H1 (cell line): Measurements from ENCODE around the gene EFCAB6. TPM values are rescaled to one million over a fixed set of nuclear protein-coding genes. Genes with fewer than 3 reads are reported as not detected.

Source experiments
- CTCF ChIA-PET: fragments of 300-600 bp; sonication (Branson Sonifier 250); formaldehyde crosslinking; loops from one replicate; lab custom pipeline; 2021; ENCODE audit not compliant: partially characterized antibody; lab: Charles Lee
- POLR2A ChIA-PET: fragments of 300-600 bp; sonication (Branson Sonifier 250); formaldehyde crosslinking; loops from one replicate; lab custom pipeline; 2021; ENCODE audit warnings: inconsistent platforms; ENCODE audit not compliant: partially characterized antibody; lab: Charles Lee
- DNase-seq, 2 experiments: peaks; one replicate each; pipeline versions ENCODE4 v3.0.0 to v3.0.0-alpha.2; 2010 to 2022; ENCODE audit warnings: low spot score in 2 of 2, low read depth in 1 of 2, mixed read lengths in 1 of 2
- FAIRE-seq: peaks from 2 replicates; lab custom pipeline; 2011; peaks lifted over from hg19 to GRCh38; lab: Jason Lieb, UNC
- H2AFZ ChIP-seq: 2 replicates; pipeline ENCODE4 v1.8.1; 2012; ENCODE audit warnings: low read length, inconsistent platforms
- H2AK5ac ChIP-seq: 2 replicates; pipeline ENCODE4 v1.6.1; 2013; ENCODE audit warnings: low read depth, low read length
- H2BK120ac ChIP-seq: replicated peaks from 2 replicates; pipeline ENCODE3; 2013; ENCODE audit warnings: low read depth, low read length, inconsistent platforms
- H2BK12ac ChIP-seq: 2 replicates; pipeline ENCODE4 v1.6.1; 2013; ENCODE audit warnings: low read depth, low read length
- H2BK15ac ChIP-seq: 2 replicates; pipeline ENCODE4 v1.6.1; 2013; ENCODE audit warnings: low read length
- H2BK20ac ChIP-seq: 2 replicates; pipeline ENCODE4 v1.6.1; 2013; ENCODE audit warnings: low read length
- H2BK5ac ChIP-seq: 2 replicates; pipeline ENCODE4 v1.6.1; 2013; ENCODE audit warnings: low read depth, low read length
- H3K14ac ChIP-seq: 2 replicates; pipeline ENCODE4 v1.6.1; 2013; ENCODE audit warnings: inconsistent platforms; ENCODE audit not compliant: insufficient read length
- H3K18ac ChIP-seq: 2 replicates; pipeline ENCODE4 v1.6.1; 2013; ENCODE audit warnings: low read length; ENCODE audit errors: extremely low read depth
- H3K23ac ChIP-seq: 2 replicates; pipeline ENCODE4 v1.6.1; 2013; ENCODE audit warnings: inconsistent platforms; ENCODE audit not compliant: insufficient read length
- H3K23me2 ChIP-seq: 2 replicates; pipeline ENCODE4 v1.6.1; 2013; ENCODE audit warnings: low read depth, low read length
- H3K27ac ChIP-seq: 2 replicates; pipeline ENCODE4 v1.6.1; 2011; ENCODE audit warnings: low read depth, low read length, inconsistent platforms
- H3K27me3 ChIP-seq, 4 experiments: replicated peaks in 1 of 4; 1 replicate in 1 of 4; 2 replicates in 3 of 4; pipeline versions ENCODE4 v1.6.1 to v1.8.1; 2011 to 2013; ENCODE audit warnings: low read length in 3 of 4, mild to moderate bottlenecking in 3 of 4, inconsistent platforms in 2 of 4, mixed read lengths in 2 of 4, moderate library complexity in 1 of 4; ENCODE audit not compliant: control insufficient read depth in 3 of 4, insufficient read depth in 3 of 4; ENCODE audit errors: extremely low read depth in 1 of 4
- H3K36me3 ChIP-seq, 4 experiments: 2 replicates each; pipeline versions ENCODE4 v1.6.1 to v1.8.1; 2011 to 2013; ENCODE audit warnings: mild to moderate bottlenecking in 4 of 4, low read length in 3 of 4, moderate library complexity in 2 of 4, control low read depth in 1 of 4, inconsistent platforms in 1 of 4; ENCODE audit not compliant: insufficient read depth in 4 of 4, control insufficient read depth in 2 of 4
- H3K4ac ChIP-seq: replicated peaks from 2 replicates; pipeline ENCODE3; 2013; ENCODE audit warnings: low read length, low read depth, mixed read lengths, inconsistent platforms; ENCODE audit not compliant: insufficient read length
- H3K4me1 ChIP-seq, 4 experiments: replicated peaks in 1 of 4; 1 replicate in 1 of 4; 2 replicates in 3 of 4; pipeline versions ENCODE4 v1.6.1 to v1.8.1; 2011 to 2013; ENCODE audit warnings: low read length in 3 of 4, inconsistent platforms in 2 of 4, mixed read lengths in 1 of 4; ENCODE audit not compliant: insufficient read depth in 4 of 4, control insufficient read depth in 3 of 4
- H3K4me2 ChIP-seq, 2 experiments: 2 replicates each; pipeline versions ENCODE4 v1.6.1 to v1.8.1; 2011 to 2013; ENCODE audit warnings: low read depth in 2 of 2, low read length in 2 of 2, control low read depth in 1 of 2, inconsistent platforms in 1 of 2, mild to moderate bottlenecking in 1 of 2; ENCODE audit not compliant: insufficient read depth in 1 of 2
- H3K4me3 ChIP-seq, 4 experiments: fragments of 200-600, 300-600 bp in 1 of 4; sonication (generic), shearing (Covaris generic), sonication (Bioruptor Twin) in 1 of 4; 2 replicates each; pipeline versions ENCODE4 v1.5.1 to v1.8.1; 2011 to 2016; ENCODE audit warnings: low read length in 4 of 4, low read depth in 3 of 4, control low read depth in 2 of 4, inconsistent platforms in 2 of 4, mild to moderate bottlenecking in 2 of 4, mixed read lengths in 1 of 4, moderate library complexity in 1 of 4; ENCODE audit not compliant: insufficient read depth in 2 of 4; ENCODE audit errors: extremely low read depth in 1 of 4
- H3K56ac ChIP-seq: replicated peaks from 2 replicates; pipeline ENCODE3; 2013; ENCODE audit warnings: low read depth, mild to moderate bottlenecking, mixed read lengths, low read length, inconsistent platforms; ENCODE audit not compliant: insufficient read length
- H3K79me1 ChIP-seq: 2 replicates; pipeline ENCODE4 v1.6.1; 2013; ENCODE audit warnings: low read depth, low read length, control low read depth
- H3K79me2 ChIP-seq, 2 experiments: 2 replicates each; pipeline versions ENCODE4 v1.6.1 to v1.8.1; 2012 to 2013; ENCODE audit warnings: low read length in 2 of 2, mild to moderate bottlenecking in 2 of 2, inconsistent platforms in 1 of 2; ENCODE audit not compliant: insufficient read depth in 2 of 2, control insufficient read depth in 1 of 2
- H3K9ac ChIP-seq, 4 experiments: replicated peaks in 1 of 4; 1 replicate in 1 of 4; 2 replicates in 3 of 4; pipeline versions ENCODE4 v1.6.1 to v1.8.1; 2011 to 2013; ENCODE audit warnings: low read depth in 3 of 4, low read length in 3 of 4, control low read depth in 2 of 4, mild to moderate bottlenecking in 2 of 4, moderate library complexity in 2 of 4, inconsistent platforms in 1 of 4; ENCODE audit errors: extremely low read depth in 1 of 4
- H3K9me3 ChIP-seq, 2 experiments: 2 replicates each; pipeline versions ENCODE4 v1.6.1 to v1.8.1; 2012 to 2013; ENCODE audit warnings: mild to moderate bottlenecking in 2 of 2, moderate library complexity in 2 of 2, control low read depth in 1 of 2, inconsistent platforms in 1 of 2, low read depth in 1 of 2, low read length in 1 of 2, mixed read lengths in 1 of 2; ENCODE audit not compliant: insufficient read depth in 2 of 2
- H4K20me1 ChIP-seq, 2 experiments: replicated peaks in 1 of 2; 2 replicates each; pipeline versions ENCODE3 to v1.8.1; 2011 to 2013; ENCODE audit warnings: inconsistent platforms in 2 of 2, low read length in 2 of 2, mild to moderate bottlenecking in 1 of 2; ENCODE audit not compliant: insufficient read depth in 2 of 2, control insufficient read depth in 1 of 2
- H4K5ac ChIP-seq: 2 replicates; pipeline ENCODE4 v1.6.1; 2013; ENCODE audit warnings: low read length, low read depth, mixed read lengths, inconsistent platforms; ENCODE audit not compliant: insufficient read length
- H4K8ac ChIP-seq: 2 replicates; pipeline ENCODE4 v1.8.0; 2013; ENCODE audit warnings: mild to moderate bottlenecking, moderate library complexity, low read length, inconsistent platforms; ENCODE audit not compliant: insufficient read depth; ENCODE audit errors: extremely low read depth
- H4K91ac ChIP-seq: replicated peaks from 2 replicates; pipeline ENCODE3; 2013; ENCODE audit warnings: low read length, mixed read lengths, inconsistent platforms; ENCODE audit not compliant: insufficient read length
- ASH2L ChIP-seq: fragments of 200-600, 300-600 bp; sonication (generic); IDR thresholded peaks from one replicate; pipeline ENCODE4 v1.7.1; 2017; ENCODE audit warnings: low read length
- CTBP2 ChIP-seq: IDR thresholded peaks from 2 replicates; pipeline ENCODE4 v1.7.0; 2011; ENCODE audit warnings: borderline replicate concordance, mild to moderate bottlenecking, moderate library complexity, mixed read lengths, low read length; ENCODE audit not compliant: insufficient read depth, insufficient read length
- EP300 ChIP-seq, 2 experiments: IDR thresholded peaks; 1 replicate in 1 of 2; 2 replicates in 1 of 2; pipeline ENCODE4 v1.6.1; 2011 to 2012; ENCODE audit warnings: low read depth in 2 of 2, low read length in 2 of 2, mild to moderate bottlenecking in 2 of 2, borderline replicate concordance in 1 of 2, inconsistent platforms in 1 of 2, moderate library complexity in 1 of 2
- HDAC6 ChIP-seq: IDR thresholded peaks from one replicate; pipeline ENCODE4 v1.7.1; 2012; ENCODE audit warnings: low read depth, mild to moderate bottlenecking, inconsistent platforms, low read length, moderate library complexity
- JUN ChIP-seq: IDR thresholded peaks from 2 replicates; pipeline ENCODE4 v1.6.1; 2011; ENCODE audit warnings: low read depth, mild to moderate bottlenecking, improper control_type of control experiment, low read length
- SIX5 ChIP-seq: IDR thresholded peaks from 2 replicates; pipeline ENCODE4 v1.6.1; 2011; ENCODE audit warnings: mild to moderate bottlenecking, low read depth, low read length
- SUZ12 ChIP-seq: fragments of 200-600 bp; sonication (generic); IDR thresholded peaks from 2 replicates; pipeline ENCODE4 v1.6.1; 2012; ENCODE audit warnings: mild to moderate bottlenecking, inconsistent platforms, low read length, moderate library complexity, mixed read lengths
- TBP ChIP-seq: IDR thresholded peaks from 2 replicates; pipeline ENCODE4 v1.6.1; 2011; ENCODE audit warnings: low read depth, low read length, improper control_type of control experiment
- USF2 ChIP-seq: IDR thresholded peaks from 2 replicates; pipeline ENCODE4 v1.6.1; 2011; ENCODE audit warnings: low read length, improper control_type of control experiment
- YY1 ChIP-seq: IDR thresholded peaks from 2 replicates; pipeline ENCODE4 v1.6.1; 2011; ENCODE audit warnings: low read depth, mild to moderate bottlenecking, low read length
- WGBS, 2 experiments: shearing (Covaris generic) in 1 of 2; methylation state at CpG; one replicate each; pipeline versions ENCODE4 v1.1.6 to v1.1.7; 2013 to 2015; ENCODE audit warnings: low lambda C conversion rate in 2 of 2, mixed read lengths in 2 of 2, inconsistent platforms in 1 of 2, low coverage in 1 of 2, missing lambda C conversion rate in 1 of 2; ENCODE audit not compliant: insufficient replicate concordance in 2 of 2, insufficient coverage in 1 of 2, insufficient read length in 1 of 2; ENCODE audit errors: extremely low coverage in 1 of 2, missing lambda C conversion rate in 1 of 2; 5-methylcytosine and 5-hydroxymethylcytosine counted together
- polyA plus RNA-seq, 7 experiments: library from polyadenylated mRNA; depleted of rRNA in 3 of 7; stranded (reverse) in 5 of 7; unstranded in 2 of 7; fragments of >200 nt in 5 of 7; fragments of 200-250 nt in 2 of 7; gene quantifications; 1 replicate in 5 of 7; 2 replicates in 1 of 7; 4 replicates in 1 of 7; pipeline versions ENCODE4 v1.2.1 to v1.2.3, GENCODE V29; 2011 to 2013; ENCODE audit warnings: missing spikeins in 2 of 7, mixed read lengths in 2 of 7
- total RNA-seq: library from RNA; stranded (reverse); fragmentation: NEBNext Ultra II Directional; extraction: Animal tissue kit (Norgen Biotek cat#: 25700); gene quantifications from 2 replicates; pipeline ENCODE4 v1.2.1, GENCODE V29; 2021

EFCAB6 gene
- total and polyA plus RNA-seq, 2 of the 8 experiments (the other 6 are each of a cell fraction or from before 2014, with no cell fraction given): 0.32 to 1.7 TPM

GRCh38 chr22:43487311-43488030 is 324.6 kb downstream of the EFCAB6 start:
- no peaks in the 10 kb centered on the region for H3K36me3 ChIP-seq
- TF ChIP-seq USF2 (no peak), CTBP2 (no peak), JUN (no peak), SIX5 (no peak), HDAC6 (no peak), TBP (no peak), YY1 (no peak), ASH2L (no peak), SUZ12 (no peak), EP300 (IDR thresholded peaks at IDR 0.05; ENCODE audit: borderline replicate concordance in 1 of 2, low read depth in 2 of 2, low read length in 2 of 2) (no peak)

More at GRCh38 chr22:43487311-43488030, 324.6 kb downstream of the EFCAB6 start:
- Histone ChIP-seq H3K9me3 (peaks cover 0 to 3% of the 10 kb centered on the region in 2 experiments; a peak in 1 of 4 replicates), H4K5ac (no peak overlapping the region), H3K14ac (no peak overlapping the region), H3K18ac (no peak overlapping the region), H3K9ac (no peak overlapping the region), H2BK5ac (no peak overlapping the region), H3K27me3 (no peaks in the 10 kb centered on the region), H3K4ac (no peak overlapping the region), H4K20me1 (peaks cover 0 to 12% of the 10 kb centered on the region in 2 experiments), H3K79me2 (no peaks in the 10 kb centered on the region), H3K23ac (no peak overlapping the region), H3K4me3 (no peak overlapping the region), H3K27ac (no peak overlapping the region), H2AFZ (no peak overlapping the region), H3K23me2 (peaks cover 15% of the 10 kb centered on the region; the same call in 1 of the 2 replicates), H3K4me1 (no peaks in the 10 kb centered on the region; a peak in 1 of 7 replicates), H2BK12ac (no peak overlapping the region), H4K8ac (no peak overlapping the region; the same call in 1 of the 2 replicates), H2BK15ac (no peak overlapping the region), H3K4me2 (no peak overlapping the region), H3K79me1 (no peaks in the 10 kb centered on the region), H2BK120ac (no peak overlapping the region), H3K56ac (no peak overlapping the region), H4K91ac (no peak overlapping the region), H2AK5ac (no peak overlapping the region), H2BK20ac (no peak overlapping the region)
- FAIRE-seq (no peak), DNase-seq (no peak)
- POLR2A ChIA-PET: interaction anchor here (0.7 kb wide), 1 partner anchor 12 kb away, joined by 3 read pairs; no protein-coding TSS in a partner anchor
- 83% methylated on average over 19 of the region's 19 CpGs; no CpG with 5 or more reads in 1 of the 2 experiments for WGBS, 2 experiments
- CTCF ChIA-PET: interaction anchor here (0.7 to 1.4 kb wide), 3 partner anchors 28 to 259 kb away, joined by 3 to 5 read pairs (median 3); no protein-coding TSS in a partner anchor
